Nasal cavity respiratory epithelium epithelial cell of viscerocranial mucosa (primary cell): ENCODE measurements around the gene ATXN7L2. TPM values are rescaled to one million over a fixed set of nuclear protein-coding genes. Genes with fewer than 3 reads are reported as not detected.

Experiments used
- total RNA-seq: library from RNA; depleted of rRNA; stranded (reverse); fragments of >200 nt; gene quantifications from 2 replicates; pipeline ENCODE4 v1.2.3, GENCODE V29; 2014

The ATXN7L2 gene
- 1.2 and 2.1 TPM in 2 replicates for total RNA-seq

GRCh38 chr1:109483672-109484518, at the start of gene ATXN7L2:
Gene ATXN7L2, plus strand, starts transcription at chr1:109483905. Its CDS starts 49 bp downstream, at chr1:109483954.

GRCh38 chr1:109466452-109467300, 17.0 kb upstream of the ATXN7L2 start, which contains the start of gene SYPL2:
Gene SYPL2, plus strand, starts transcription at chr1:109466546. Its CDS starts 298 bp downstream, at chr1:109466844.

GRCh38 chr1:109493805-109494539, 10.3 kb downstream of the ATXN7L2 start, which contains the start of gene CYB561D1:
Gene CYB561D1, plus strand, starts transcription at chr1:109494094. Its CDS starts 46 bp downstream, at chr1:109494140.

GRCh38 chr1:109509176-109510134, 25.8 kb downstream of the ATXN7L2 start, which contains the start of gene AMIGO1:
Gene AMIGO1, minus strand, starts transcription at chr1:109509727. Its CDS starts 815 bp downstream, at chr1:109508912.

GRCh38 chr1:109539676-109540075, 56.0 kb downstream of the ATXN7L2 start, which contains the start of gene GPR61:
Gene GPR61, plus strand, starts transcription at chr1:109539872. Its CDS starts 3,151 bp downstream, at chr1:109543023.

Other genes starting within 250 kb of the ATXN7L2 start
- gene CELSR2, start 234.4 kb upstream of the ATXN7L2 start, total RNA-seq: 14.7 and 117 TPM in 2 replicates
- gene PSRC1, start 200.8 kb upstream of the ATXN7L2 start, total RNA-seq: 0.68 and 1.4 TPM in 2 replicates
- not detected in 2 replicates for gene MYBPHL, start 176.9 kb upstream of the ATXN7L2 start, total RNA-seq
- gene SORT1, start 86.0 kb upstream of the ATXN7L2 start, total RNA-seq: 9.2 and 28.4 TPM in 2 replicates
- 36.9 and 37.3 TPM in 2 replicates for gene PSMA5, start 57.5 kb upstream of the ATXN7L2 start, total RNA-seq
- not detected in 2 replicates for gene SYPL2, start 17.4 kb upstream of the ATXN7L2 start, total RNA-seq
- 5.1 and 11.9 TPM in 2 replicates for gene CYB561D1, start 10.2 kb downstream of the ATXN7L2 start, total RNA-seq
- 0.34 and 1.6 TPM in 2 replicates for gene AMIGO1, start 25.8 kb downstream of the ATXN7L2 start, total RNA-seq
- under 0.01 TPM in 1 of 2 replicates, not detected in the other for gene GPR61, start 56.0 kb downstream of the ATXN7L2 start, total RNA-seq
- 16.4 and 17.9 TPM in 2 replicates for gene GNAI3, start 64.7 kb downstream of the ATXN7L2 start, total RNA-seq
- 0.14 TPM in 1 of 2 replicates, not detected in the other for gene GNAT2, start 135.7 kb downstream of the ATXN7L2 start, total RNA-seq
- 19.5 and 32.0 TPM in 2 replicates for gene AMPD2, start 135.9 kb downstream of the ATXN7L2 start, total RNA-seq
- 2.6 and 3.1 TPM in 2 replicates for gene GSTM4, start 172.2 kb downstream of the ATXN7L2 start, total RNA-seq
- gene GSTM2, start 184.2 kb downstream of the ATXN7L2 start, total RNA-seq: 0.34 and 9.2 TPM in 2 replicates
- gene GSTM1, start 203.9 kb downstream of the ATXN7L2 start, total RNA-seq: 1.4 TPM in 1 of 2 replicates, not detected in the other
- gene GSTM5, start 228.3 kb downstream of the ATXN7L2 start, total RNA-seq: not detected in 2 replicates